H9 (cell line): ENCODE results near the gene CHCHD6. TPM values are rescaled to one million over a fixed set of nuclear protein-coding genes. Genes with fewer than 3 reads are reported as not detected.

Experiments
- DNase-seq: peaks from one replicate; pipeline ENCODE4 v3.0.0-alpha.2; 2017
- H2AFZ ChIP-seq: one replicate; pipeline ENCODE4 v1.6.1; 2013; ENCODE audit warnings: mild to moderate bottlenecking, low read length, control low read depth, moderate library complexity
- H2AK5ac ChIP-seq: 2 replicates; pipeline ENCODE4 v1.6.1; 2013; ENCODE audit warnings: low read length, control low read depth, mixed read lengths; ENCODE audit not compliant: insufficient read length
- H2BK120ac ChIP-seq: one replicate; pipeline ENCODE4 v1.6.1; 2013; ENCODE audit warnings: low read depth, mild to moderate bottlenecking, low read length, control low read depth, inconsistent platforms; ENCODE audit not compliant: poor library complexity, severe bottlenecking
- H2BK12ac ChIP-seq: 2 replicates; pipeline ENCODE4 v1.6.1; 2013; ENCODE audit warnings: low read length, control low read depth, mixed read lengths, low read depth; ENCODE audit not compliant: insufficient read length
- H2BK15ac ChIP-seq: 2 replicates; pipeline ENCODE4 v1.6.1; 2013; ENCODE audit warnings: low read depth, low read length, control low read depth
- H2BK20ac ChIP-seq: one replicate; pipeline ENCODE4 v1.6.1; 2013; ENCODE audit warnings: low read depth, mild to moderate bottlenecking, low read length, control low read depth, inconsistent platforms; ENCODE audit not compliant: poor library complexity, severe bottlenecking
- H2BK5ac ChIP-seq: 2 replicates; pipeline ENCODE4 v1.6.1; 2013; ENCODE audit warnings: low read length, control low read depth, mixed read lengths; ENCODE audit not compliant: insufficient read length
- H3K14ac ChIP-seq: 2 replicates; pipeline ENCODE4 v1.6.1; 2013; ENCODE audit warnings: low read length, control low read depth; ENCODE audit not compliant: insufficient read depth
- H3K18ac ChIP-seq: 2 replicates; pipeline ENCODE4 v1.6.1; 2013; ENCODE audit warnings: low read depth, mild to moderate bottlenecking, mixed read lengths, low read length, control low read depth; ENCODE audit not compliant: insufficient read length
- H3K23ac ChIP-seq: 2 replicates; pipeline ENCODE4 v1.6.1; 2013; ENCODE audit warnings: low read length, control low read depth, mixed read lengths, low read depth; ENCODE audit not compliant: insufficient read length
- H3K23me2 ChIP-seq: 2 replicates; pipeline ENCODE4 v1.6.1; 2013; ENCODE audit warnings: low read depth, mild to moderate bottlenecking, mixed read lengths, low read length, control low read depth; ENCODE audit not compliant: insufficient read length, poor library complexity, severe bottlenecking
- H3K27ac ChIP-seq: 2 replicates; pipeline ENCODE4 v1.5.1; 2013; ENCODE audit warnings: low read length, control low read depth, mixed read lengths, low read depth; ENCODE audit not compliant: insufficient read length
- H3K27me3 ChIP-seq: 2 replicates; pipeline ENCODE4 v1.6.1; 2013; ENCODE audit warnings: low read length, control low read depth, inconsistent platforms; ENCODE audit not compliant: insufficient read depth
- H3K4ac ChIP-seq: 2 replicates; pipeline ENCODE4 v1.6.1; 2013; ENCODE audit warnings: low read depth, mild to moderate bottlenecking, control low read depth, inconsistent platforms, low read length, moderate library complexity
- H3K4me1 ChIP-seq: 2 replicates; pipeline ENCODE4 v1.6.1; 2013; ENCODE audit warnings: low read length, control low read depth, inconsistent platforms; ENCODE audit not compliant: insufficient read depth
- H3K4me2 ChIP-seq: 2 replicates; pipeline ENCODE4 v1.6.1; 2013; ENCODE audit warnings: low read length, control low read depth, mixed read lengths; ENCODE audit not compliant: insufficient read length, insufficient read depth
- H3K56ac ChIP-seq: 2 replicates; pipeline ENCODE4 v1.6.1; 2013; ENCODE audit warnings: low read depth, mild to moderate bottlenecking, mixed read lengths, low read length, control low read depth; ENCODE audit not compliant: insufficient read length
- H3K79me1 ChIP-seq: 2 replicates; pipeline ENCODE4 v1.6.1; 2013; ENCODE audit warnings: low read depth, mild to moderate bottlenecking, moderate library complexity, low read length, control low read depth, inconsistent platforms; ENCODE audit not compliant: insufficient read depth, poor library complexity, severe bottlenecking
- H3K79me2 ChIP-seq: 2 replicates; pipeline ENCODE4 v1.6.1; 2013; ENCODE audit warnings: low read length, control low read depth, inconsistent platforms; ENCODE audit not compliant: insufficient read depth
- H3K9ac ChIP-seq: 2 replicates; pipeline ENCODE4 v1.6.1; 2013; ENCODE audit warnings: low read length, control low read depth, mixed read lengths; ENCODE audit not compliant: insufficient read length; ENCODE audit errors: extremely low read depth
- H3K9me3 ChIP-seq: one replicate; pipeline ENCODE4 v1.6.1; 2013; ENCODE audit warnings: low read depth, low read length, inconsistent platforms; ENCODE audit not compliant: control insufficient read depth
- H3T11ph ChIP-seq: one replicate; pipeline ENCODE4 v1.6.1; 2013; ENCODE audit warnings: mild to moderate bottlenecking, low read length, control low read depth, inconsistent platforms
- H4K20me1 ChIP-seq: one replicate; pipeline ENCODE4 v1.6.1; 2013; ENCODE audit not compliant: control insufficient read depth, insufficient read length, insufficient read depth
- H4K5ac ChIP-seq: 2 replicates; pipeline ENCODE4 v1.6.1; 2013; ENCODE audit warnings: low read depth, mild to moderate bottlenecking, mixed read lengths, low read length, control low read depth; ENCODE audit not compliant: insufficient read length
- H4K8ac ChIP-seq: replicated peaks from 2 replicates; pipeline ENCODE4 v1.6.1; 2013; ENCODE audit warnings: low read length, control low read depth, mixed read lengths, low read depth; ENCODE audit not compliant: insufficient read length
- H4K91ac ChIP-seq: 2 replicates; pipeline ENCODE4 v1.6.1; 2013; ENCODE audit warnings: low read depth, mild to moderate bottlenecking, moderate library complexity, mixed read lengths, low read length, control low read depth; ENCODE audit not compliant: insufficient read length
- H3K27ac Mint-ChIP-seq, 3 experiments: 2 replicates in 2 of 3; 3 replicates in 1 of 3; pipeline ENCODE4 v1.8.0; 2020 to 2021; ENCODE audit warnings: mixed read lengths in 3 of 3, mild to moderate bottlenecking in 1 of 3, moderate library complexity in 1 of 3
- H3K27me3 Mint-ChIP-seq: 2 replicates; pipeline ENCODE4 v1.8.0; 2021; ENCODE audit warnings: low read depth, mild to moderate bottlenecking, moderate library complexity, mixed read lengths
- H3K36me3 Mint-ChIP-seq, 3 experiments: 2 replicates in 2 of 3; 3 replicates in 1 of 3; pipeline ENCODE4 v1.8.0; 2020 to 2021; ENCODE audit warnings: low read depth in 3 of 3, mixed read lengths in 3 of 3; ENCODE audit not compliant: insufficient read depth in 1 of 3
- H3K4me1 Mint-ChIP-seq, 2 experiments: 2 replicates each; pipeline ENCODE4 v1.8.0; 2020; ENCODE audit warnings: mixed read lengths in 2 of 2
- H3K4me3 Mint-ChIP-seq, 2 experiments: 2 replicates in 1 of 2; 3 replicates in 1 of 2; pipeline ENCODE4 v1.8.0; 2020 to 2021; ENCODE audit warnings: mild to moderate bottlenecking in 2 of 2, mixed read lengths in 2 of 2, moderate library complexity in 1 of 2
- H3K9me3 Mint-ChIP-seq, 2 experiments: 2 replicates in 1 of 2; 3 replicates in 1 of 2; pipeline ENCODE4 v1.8.0; 2020; ENCODE audit warnings: mild to moderate bottlenecking in 2 of 2, mixed read lengths in 2 of 2, moderate library complexity in 1 of 2
- WGBS: extraction: QIAGEN DNeasy Blood & Tissue Kit; methylation state at CpG from one replicate; pipeline ENCODE4 v1.1.7; 2013; ENCODE audit warnings: missing lambda C conversion rate, low lambda C conversion rate, mixed read lengths; ENCODE audit not compliant: insufficient read length; ENCODE audit errors: extremely low coverage; 5-methylcytosine and 5-hydroxymethylcytosine counted together
- total RNA-seq: library from RNA; stranded (reverse); gene quantifications from 2 replicates; pipeline ENCODE4 v1.2.1, GENCODE V29; 2021
- TF ChIP-seq, protein P1 (sequence below): fragments of 200-600 bp; sonication (generic); conservative IDR thresholded peaks from 3 replicates; pipeline ENCODE4 v1.8.0; 2021; ENCODE audit warnings: antibody characterized with exemption, mild to moderate bottlenecking

Gene CHCHD6
- total RNA-seq, 1 experiment from 2014 or later, result 34.2 TPM

DNA sequence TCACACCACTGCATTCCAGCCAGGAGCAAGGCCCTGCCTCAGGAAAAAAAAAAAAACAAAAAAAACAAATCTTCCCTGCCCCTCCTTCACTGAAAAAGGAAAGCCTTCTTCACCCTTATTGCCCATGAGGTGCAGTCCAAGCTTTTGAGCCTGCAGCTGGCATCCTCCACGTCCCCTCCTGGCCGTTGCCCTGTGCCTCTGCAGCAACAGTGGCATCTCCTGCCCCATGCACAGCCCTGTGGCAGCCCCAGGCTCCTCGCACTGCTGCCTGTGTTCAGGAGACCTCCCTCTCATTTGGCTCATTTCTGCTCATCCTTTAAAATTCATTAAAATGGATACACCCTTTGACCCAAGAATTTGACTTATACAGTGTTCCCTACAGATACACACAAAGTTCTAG, 206.2 kb downstream of the CHCHD6 start:
- Mint-ChIP-seq H3K27ac (peak overlapping the region in 1 of 3 experiments; percentile 78; a peak in 1 of 7 replicates), H3K4me3 (no peak overlapping the region), H3K9me3 (no peaks in the 10 kb centered on the region), H3K4me1 (peaks cover 7 to 9% of the 10 kb centered on the region in 2 experiments), H3K27me3 (no peaks in the 10 kb centered on the region), H3K36me3 (peaks cover 0 to 3% (median 0%) of the 10 kb centered on the region in 3 experiments; a peak in 1 of 7 replicates)
- DNase-seq, result no peak
- no CpG with 5 or more reads among the region's 3 CpGs for WGBS
- Histone ChIP-seq H3K4me2 (no peak overlapping the region), H2AK5ac (no peak overlapping the region), H3K14ac (no peak overlapping the region), H2BK12ac (no peak overlapping the region), H2BK15ac (no peak overlapping the region), H3K18ac (no peak overlapping the region), H2BK20ac (no peak overlapping the region), H3K9ac (no peak overlapping the region), H3K4ac (no peak overlapping the region), H3K56ac (no peak overlapping the region), H3K23ac (no peak overlapping the region), H3K9me3 (no peaks in the 10 kb centered on the region), H3K27me3 (no peaks in the 10 kb centered on the region), H2BK5ac (no peak overlapping the region), H3K23me2 (no peaks in the 10 kb centered on the region), H4K5ac (no peak overlapping the region), H2AFZ (no peak overlapping the region), H4K91ac (no peak overlapping the region), H3K4me1 (0 out of 2 replicates have a peak, but pooled peaks cover 6% of the 10 kb centered on the region), H3K79me1 (no peaks in the 10 kb centered on the region), H2BK120ac (no peak overlapping the region), H3K27ac (no peak overlapping the region), H3K79me2 (no peaks in the 10 kb centered on the region), H4K8ac (no peak overlapping the region), H3T11ph (no peak overlapping the region), H4K20me1 (no peaks in the 10 kb centered on the region)
- TF ChIP-seq, protein P1, sequence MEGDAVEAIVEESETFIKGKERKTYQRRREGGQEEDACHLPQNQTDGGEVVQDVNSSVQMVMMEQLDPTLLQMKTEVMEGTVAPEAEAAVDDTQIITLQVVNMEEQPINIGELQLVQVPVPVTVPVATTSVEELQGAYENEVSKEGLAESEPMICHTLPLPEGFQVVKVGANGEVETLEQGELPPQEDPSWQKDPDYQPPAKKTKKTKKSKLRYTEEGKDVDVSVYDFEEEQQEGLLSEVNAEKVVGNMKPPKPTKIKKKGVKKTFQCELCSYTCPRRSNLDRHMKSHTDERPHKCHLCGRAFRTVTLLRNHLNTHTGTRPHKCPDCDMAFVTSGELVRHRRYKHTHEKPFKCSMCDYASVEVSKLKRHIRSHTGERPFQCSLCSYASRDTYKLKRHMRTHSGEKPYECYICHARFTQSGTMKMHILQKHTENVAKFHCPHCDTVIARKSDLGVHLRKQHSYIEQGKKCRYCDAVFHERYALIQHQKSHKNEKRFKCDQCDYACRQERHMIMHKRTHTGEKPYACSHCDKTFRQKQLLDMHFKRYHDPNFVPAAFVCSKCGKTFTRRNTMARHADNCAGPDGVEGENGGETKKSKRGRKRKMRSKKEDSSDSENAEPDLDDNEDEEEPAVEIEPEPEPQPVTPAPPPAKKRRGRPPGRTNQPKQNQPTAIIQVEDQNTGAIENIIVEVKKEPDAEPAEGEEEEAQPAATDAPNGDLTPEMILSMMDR, result no peak
